Keratinocyte (primary cell): ENCODE data around the gene CDK8. TPM values are rescaled to one million over a fixed set of nuclear protein-coding genes. Genes with fewer than 3 reads are reported as not detected.

Source experiments
- DNase-seq: peaks from one replicate; pipeline ENCODE4 v3.0.0-alpha.2; 2011; ENCODE audit warnings: low read depth, missing footprints, low spot score
- FAIRE-seq: peaks from 2 replicates; lab custom pipeline; 2011; peaks lifted over from hg19 to GRCh38; lab: Jason Lieb, UNC
- H2AFZ ChIP-seq: 2 replicates; pipeline ENCODE4 v1.6.0; 2012; ENCODE audit warnings: low read length, control low read depth, inconsistent platforms; ENCODE audit not compliant: control insufficient read depth
- H3K27ac ChIP-seq: 2 replicates; pipeline ENCODE4 v1.5.1; 2011; ENCODE audit warnings: low read length; ENCODE audit not compliant: control insufficient read depth, insufficient read depth
- H3K27me3 ChIP-seq: 3 replicates; pipeline ENCODE4 v1.6.0; 2011; ENCODE audit warnings: low read length; ENCODE audit not compliant: control insufficient read depth, insufficient read depth; ENCODE audit errors: extremely low read depth
- H3K36me3 ChIP-seq, 2 experiments: 2 replicates in 1 of 2; 3 replicates in 1 of 2; pipeline ENCODE4 v1.5.1; 2011; ENCODE audit warnings: low read length in 2 of 2, mild to moderate bottlenecking in 1 of 2; ENCODE audit not compliant: control insufficient read depth in 2 of 2, insufficient read depth in 2 of 2; ENCODE audit errors: extremely low read depth in 1 of 2
- H3K4me1 ChIP-seq: 3 replicates; pipeline ENCODE4 v1.5.1; 2011; ENCODE audit warnings: low read length; ENCODE audit not compliant: control insufficient read depth, insufficient read depth; ENCODE audit errors: extremely low read depth
- H3K4me2 ChIP-seq: 3 replicates; pipeline ENCODE4 v1.6.0; 2011; ENCODE audit warnings: low read depth, low read length; ENCODE audit not compliant: control insufficient read depth, insufficient read depth; ENCODE audit errors: extremely low read depth
- H3K4me3 ChIP-seq, 3 experiments: fragments of 200-600 bp in 1 of 3; sonication (generic) in 1 of 3; 2 replicates in 2 of 3; 3 replicates in 1 of 3; pipeline ENCODE4 v1.5.1; 2011 to 2016; ENCODE audit warnings: low read length in 3 of 3, mild to moderate bottlenecking in 3 of 3, control low read depth in 2 of 3, inconsistent platforms in 1 of 3, low read depth in 1 of 3, mixed read lengths in 1 of 3, mixed run types in 1 of 3, moderate library complexity in 1 of 3; ENCODE audit not compliant: control insufficient read depth in 2 of 3, insufficient read depth in 2 of 3; ENCODE audit errors: extremely low read depth in 1 of 3
- H3K79me2 ChIP-seq: 2 replicates; pipeline ENCODE4 v1.6.0; 2012; ENCODE audit warnings: low read length; ENCODE audit not compliant: control insufficient read depth, insufficient read depth
- H3K9ac ChIP-seq: 3 replicates; pipeline ENCODE4 v1.6.0; 2011; ENCODE audit warnings: low read length; ENCODE audit not compliant: control insufficient read depth, insufficient read depth; ENCODE audit errors: extremely low read depth
- H3K9me1 ChIP-seq: 3 replicates; pipeline ENCODE4 v1.6.0; 2011; ENCODE audit warnings: low read length; ENCODE audit not compliant: control insufficient read depth, insufficient read depth; ENCODE audit errors: extremely low read depth
- H3K9me3 ChIP-seq: 2 replicates; pipeline ENCODE4 v1.5.1; 2012; ENCODE audit warnings: low read depth, low read length; ENCODE audit not compliant: control insufficient read depth
- H4K20me1 ChIP-seq: 3 replicates; pipeline ENCODE4 v1.6.0; 2011; ENCODE audit warnings: low read length; ENCODE audit not compliant: control insufficient read depth, insufficient read depth; ENCODE audit errors: extremely low read depth
- EZH2 ChIP-seq: IDR thresholded peaks from one replicate; pipeline ENCODE4 v1.6.1; 2012; ENCODE audit warnings: inconsistent platforms, mild to moderate bottlenecking, low read length, moderate library complexity
- dilution Hi-C: fragments of 300-500 bp; cut with MboI; formaldehyde crosslinking; loops from one replicate; pipeline ENCODE4 v1.7.0; 2020; ENCODE audit warnings: low sequenced_read_pairs; ENCODE audit not compliant: extremely low pct_ligation_motif_present
- polyA plus RNA-seq, 5 experiments: library from polyadenylated mRNA; depleted of rRNA in 3 of 5; stranded (reverse) in 3 of 5; stranded (forward) in 1 of 5; unstranded in 1 of 5; fragments of >200 nt; gene quantifications; 1 replicate in 1 of 5; 2 replicates in 3 of 5; 3 replicates in 1 of 5; pipeline versions ENCODE4 v1.2.1 to v1.2.3, GENCODE V29; 2011 to 2012; ENCODE audit warnings: missing spikeins in 2 of 5, low read depth in 1 of 5, low replicate concordance in 1 of 5
- TF ChIP-seq, protein P1 (sequence below), 3 experiments: IDR thresholded peaks in 1 of 3; conservative IDR thresholded peaks in 1 of 3; optimal IDR thresholded peaks in 1 of 3; 2 replicates in 2 of 3; 3 replicates in 1 of 3; pipeline versions ENCODE3 to v1.5.1; 2011; ENCODE audit warnings: low read length in 3 of 3, mild to moderate bottlenecking in 3 of 3, moderate library complexity in 2 of 3, control low read depth in 1 of 3, inconsistent platforms in 1 of 3; ENCODE audit not compliant: insufficient read depth in 2 of 3; ENCODE audit errors: extremely low read depth in 1 of 3

The CDK8 gene
- polyA plus RNA-seq, 1 donor (not counting 4 experiments of a cell fraction or from before 2014, with no cell fraction given): 27.5 TPM

DNA sequence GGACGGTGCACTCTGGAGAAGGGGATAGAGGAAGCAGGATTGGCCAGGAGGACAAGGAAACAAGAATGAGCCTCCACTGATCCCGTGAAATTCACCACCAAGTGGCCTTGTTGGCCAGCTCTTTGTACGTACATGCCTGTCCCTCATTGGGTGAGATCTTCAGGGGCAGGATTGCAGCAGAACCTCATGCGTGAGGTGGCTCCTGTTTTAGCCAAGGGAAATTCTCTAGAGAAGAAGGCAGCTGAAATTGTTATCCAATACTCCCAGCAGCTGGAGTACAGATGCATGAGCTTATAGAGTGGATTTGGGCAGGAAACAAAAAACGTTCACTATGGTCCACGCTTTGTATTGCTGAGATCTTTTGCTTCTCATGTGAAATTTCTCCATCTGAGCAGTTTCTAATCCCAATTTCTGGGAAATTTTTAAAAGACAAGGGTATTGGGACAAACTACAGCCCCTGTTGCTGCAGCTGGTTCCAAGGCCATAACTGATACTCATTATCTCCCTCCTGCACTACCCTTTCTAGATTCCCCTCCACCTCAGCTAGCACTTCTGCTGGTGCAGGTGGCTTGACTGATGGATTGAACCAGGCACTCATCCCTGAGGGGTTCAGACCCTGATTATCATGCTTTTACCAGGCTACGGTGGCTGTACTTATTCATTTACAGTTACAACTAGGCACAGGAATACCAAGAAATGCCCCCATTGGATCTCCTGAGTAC lies 27.9 kb upstream of the CDK8 start:
- H3K9me1 ChIP-seq: no peaks in the 10 kb centered on the region
- no peaks in the 10 kb centered on the region for H3K9me3 ChIP-seq
- H4K20me1 ChIP-seq: no peaks in the 10 kb centered on the region
- H2AFZ ChIP-seq: no peak overlapping the region
- no peak for TF ChIP-seq EZH2
- TF ChIP-seq, protein P1, sequence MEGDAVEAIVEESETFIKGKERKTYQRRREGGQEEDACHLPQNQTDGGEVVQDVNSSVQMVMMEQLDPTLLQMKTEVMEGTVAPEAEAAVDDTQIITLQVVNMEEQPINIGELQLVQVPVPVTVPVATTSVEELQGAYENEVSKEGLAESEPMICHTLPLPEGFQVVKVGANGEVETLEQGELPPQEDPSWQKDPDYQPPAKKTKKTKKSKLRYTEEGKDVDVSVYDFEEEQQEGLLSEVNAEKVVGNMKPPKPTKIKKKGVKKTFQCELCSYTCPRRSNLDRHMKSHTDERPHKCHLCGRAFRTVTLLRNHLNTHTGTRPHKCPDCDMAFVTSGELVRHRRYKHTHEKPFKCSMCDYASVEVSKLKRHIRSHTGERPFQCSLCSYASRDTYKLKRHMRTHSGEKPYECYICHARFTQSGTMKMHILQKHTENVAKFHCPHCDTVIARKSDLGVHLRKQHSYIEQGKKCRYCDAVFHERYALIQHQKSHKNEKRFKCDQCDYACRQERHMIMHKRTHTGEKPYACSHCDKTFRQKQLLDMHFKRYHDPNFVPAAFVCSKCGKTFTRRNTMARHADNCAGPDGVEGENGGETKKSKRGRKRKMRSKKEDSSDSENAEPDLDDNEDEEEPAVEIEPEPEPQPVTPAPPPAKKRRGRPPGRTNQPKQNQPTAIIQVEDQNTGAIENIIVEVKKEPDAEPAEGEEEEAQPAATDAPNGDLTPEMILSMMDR (optimal IDR thresholded peaks at IDR 0.05 in 1 of 3, IDR thresholded peaks at IDR 0.05 in 1 of 3, conservative IDR thresholded peaks at IDR 0.05 in 1 of 3; ENCODE audit: extremely low read depth in 1 of 3, insufficient read depth in 2 of 3, low read length in 3 of 3): no peak
- H3K79me2 ChIP-seq: peaks cover 4% of the 10 kb centered on the region
- H3K27me3 ChIP-seq: no peaks in the 10 kb centered on the region
- no peak for FAIRE-seq
- no peak overlapping the region for H3K27ac ChIP-seq
- DNase-seq: no peak
- no peaks in the 10 kb centered on the region for H3K36me3 ChIP-seq
- peaks cover 7% of the 10 kb centered on the region for H3K4me1 ChIP-seq
- H3K4me2 ChIP-seq: no peak overlapping the region
- no peak overlapping the region for H3K9ac ChIP-seq
- dilution Hi-C loops: no loop called here
- H3K4me3 ChIP-seq: no peak overlapping the region

DNA sequence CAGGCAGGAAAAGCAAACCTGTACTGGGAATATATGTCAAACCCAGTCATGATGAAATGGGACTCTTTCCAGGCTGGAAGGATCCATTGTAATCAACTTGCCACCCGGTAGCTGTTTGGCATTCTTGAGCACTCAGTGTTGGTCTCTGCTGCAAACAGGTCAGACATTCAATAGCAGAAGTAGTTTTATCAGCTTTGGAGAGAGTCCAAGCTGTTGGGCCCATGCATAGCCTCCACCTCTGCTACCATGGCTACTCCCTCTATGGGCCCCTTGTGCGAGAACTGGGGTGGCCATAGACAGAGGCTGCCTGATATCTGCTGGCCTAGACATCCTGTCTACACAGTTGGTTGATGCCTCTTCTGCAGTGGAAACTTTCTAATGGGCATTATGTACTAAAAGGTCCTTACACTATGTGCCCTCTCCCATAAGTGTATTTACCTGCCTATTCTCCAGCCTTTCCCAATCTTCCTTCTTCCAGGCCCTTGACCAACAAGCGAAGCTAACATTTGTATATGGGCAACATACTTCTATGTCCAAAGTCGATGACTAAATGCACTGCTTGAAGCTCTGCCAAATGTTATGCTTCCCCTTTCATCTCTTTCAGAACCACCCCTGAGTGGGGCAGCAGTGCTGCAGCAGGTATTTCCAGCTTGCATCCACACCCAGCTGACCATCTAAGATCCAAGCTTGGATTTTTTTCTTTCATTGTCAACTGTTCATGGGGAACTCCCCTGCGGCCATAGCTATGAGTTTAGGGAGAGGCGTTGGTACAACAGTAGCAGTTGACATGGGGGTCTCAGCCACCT lies 26.6 kb upstream of the CDK8 start:
- Histone ChIP-seq H2AFZ (no peak overlapping the region), H3K27me3 (no peaks in the 10 kb centered on the region), H3K4me2 (no peak overlapping the region), H3K9me1 (no peaks in the 10 kb centered on the region), H3K79me2 (no peaks in the 10 kb centered on the region), H3K9ac (no peak overlapping the region), H3K36me3 (no peaks in the 10 kb centered on the region), H3K4me3 (no peak overlapping the region), H3K9me3 (no peaks in the 10 kb centered on the region), H3K27ac (no peak overlapping the region), H3K4me1 (peaks cover 7% of the 10 kb centered on the region), H4K20me1 (no peaks in the 10 kb centered on the region)
- FAIRE-seq (no peak), DNase-seq (no peak)
- dilution Hi-C loops: no loop called here
- TF ChIP-seq, protein P1 (optimal IDR thresholded peaks at IDR 0.05 in 1 of 3, IDR thresholded peaks at IDR 0.05 in 1 of 3, conservative IDR thresholded peaks at IDR 0.05 in 1 of 3; ENCODE audit: extremely low read depth in 1 of 3, insufficient read depth in 2 of 3, low read length in 3 of 3): no peak
- no peak for TF ChIP-seq EZH2
